Measurements from ENCODE around the gene CITED4. TPM values are rescaled to one million over a fixed set of nuclear protein-coding genes. Genes with fewer than 3 reads are reported as not detected.
A peak's percentile ranks its signal among the peaks of the same experiment; 100 is the strongest.

The CITED4 gene
- total and polyA plus RNA-seq, 2 donors (not counting 3 experiments of a cell fraction or from before 2014, with no cell fraction given): 3.8 to 11.3 TPM

DNA sequence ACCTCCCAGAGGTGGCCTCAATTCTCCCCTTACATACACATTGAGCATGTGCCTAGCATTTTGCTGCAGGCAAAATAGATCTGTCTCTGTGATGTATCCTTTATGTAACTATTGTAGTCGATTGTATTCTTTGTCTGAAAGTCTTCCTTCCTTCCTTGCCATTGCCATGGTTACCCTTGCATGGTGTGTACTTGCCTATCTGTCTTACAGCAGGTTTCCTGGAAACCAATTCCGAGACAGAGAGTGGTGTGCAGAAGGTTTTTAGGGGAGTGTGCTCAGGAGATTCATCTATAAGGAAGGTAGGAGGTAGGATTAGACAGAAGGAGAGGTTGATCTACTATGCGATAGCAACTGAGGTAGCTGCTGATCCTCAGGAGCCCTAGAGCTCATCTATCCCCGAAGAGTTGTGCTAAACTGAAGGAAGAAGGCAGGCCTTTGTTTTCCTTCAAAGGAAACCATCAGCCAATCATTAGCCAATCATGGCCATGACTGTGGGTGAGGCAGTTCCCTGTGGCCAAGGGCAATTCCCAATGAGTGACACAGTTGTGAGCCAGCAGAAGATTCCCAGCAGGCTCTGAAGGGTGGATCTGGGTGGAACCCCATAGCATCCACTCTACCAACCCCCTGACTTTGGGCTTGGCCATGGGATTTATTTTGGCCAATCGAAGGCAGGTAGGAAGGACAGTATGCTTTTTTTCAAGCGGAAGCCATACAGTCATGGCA is 15.0 kb downstream of the CITED4 start:
- no peaks in the 10 kb centered on the region for H3K79me2 ChIP-seq (ENCODE audit: control insufficient read depth, insufficient read depth, low read length)
- H3K9ac ChIP-seq (replicated peaks; ENCODE audit: extremely low read depth, insufficient read depth, low read length): no peak overlapping the region
- H3K9me1 ChIP-seq (replicated peaks; ENCODE audit: control insufficient read depth, extremely low read depth, insufficient read depth, low read length): no peaks in the 10 kb centered on the region
- FAIRE-seq (no peak), DNase-seq (ENCODE audit: low read depth, low spot score) (peak; percentile 28)
- H3K4me2 ChIP-seq (ENCODE audit: insufficient read depth, low read length): no peak overlapping the region
- H4K20me1 ChIP-seq (replicated peaks; ENCODE audit: control insufficient read depth, extremely low read depth, insufficient read depth, low read length): no peaks in the 10 kb centered on the region
- no peak overlapping the region for H3K4me3 ChIP-seq (replicated peaks in 1 of 3; ENCODE audit: insufficient read depth in 1 of 3, low read depth in 1 of 3, low read length in 3 of 3)
- H2AFZ ChIP-seq (ENCODE audit: low read depth, low read length): no peak overlapping the region
- H3K36me3 ChIP-seq (ENCODE audit: control insufficient read depth in 2 of 2, extremely low read depth in 1 of 2, insufficient read depth in 2 of 2, low read length in 2 of 2): no peaks in the 10 kb centered on the region
- peaks cover 2% of the 10 kb centered on the region for H3K9me3 ChIP-seq (replicated peaks; ENCODE audit: control insufficient read depth, insufficient read depth, low read length)
- no TSS peak for BruUV-seq (replicated peaks)
- no peak overlapping the region for H3K27ac ChIP-seq (ENCODE audit: insufficient read depth, low read depth, low read length)
- POLR2A ChIA-PET: no interaction called here
- TF ChIP-seq, protein P1, sequence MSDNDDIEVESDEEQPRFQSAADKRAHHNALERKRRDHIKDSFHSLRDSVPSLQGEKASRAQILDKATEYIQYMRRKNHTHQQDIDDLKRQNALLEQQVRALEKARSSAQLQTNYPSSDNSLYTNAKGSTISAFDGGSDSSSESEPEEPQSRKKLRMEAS (IDR thresholded peaks at IDR 0.05; ENCODE audit: insufficient read depth, insufficient read length): no peak
- no peak for TF ChIP-seq JUN (IDR thresholded peaks at IDR 0.05; ENCODE audit: borderline replicate concordance, insufficient read depth, insufficient read length, low read depth)
- no peak for TF ChIP-seq POLR2AphosphoS5 (IDR thresholded peaks at IDR 0.05; ENCODE audit: insufficient read depth, low read depth, low read length)
- TF ChIP-seq EZH2 (IDR thresholded peaks at IDR 0.05; ENCODE audit: borderline replicate concordance, low read depth, low read length, severe bottlenecking): no peak
- TF ChIP-seq, protein P2, sequence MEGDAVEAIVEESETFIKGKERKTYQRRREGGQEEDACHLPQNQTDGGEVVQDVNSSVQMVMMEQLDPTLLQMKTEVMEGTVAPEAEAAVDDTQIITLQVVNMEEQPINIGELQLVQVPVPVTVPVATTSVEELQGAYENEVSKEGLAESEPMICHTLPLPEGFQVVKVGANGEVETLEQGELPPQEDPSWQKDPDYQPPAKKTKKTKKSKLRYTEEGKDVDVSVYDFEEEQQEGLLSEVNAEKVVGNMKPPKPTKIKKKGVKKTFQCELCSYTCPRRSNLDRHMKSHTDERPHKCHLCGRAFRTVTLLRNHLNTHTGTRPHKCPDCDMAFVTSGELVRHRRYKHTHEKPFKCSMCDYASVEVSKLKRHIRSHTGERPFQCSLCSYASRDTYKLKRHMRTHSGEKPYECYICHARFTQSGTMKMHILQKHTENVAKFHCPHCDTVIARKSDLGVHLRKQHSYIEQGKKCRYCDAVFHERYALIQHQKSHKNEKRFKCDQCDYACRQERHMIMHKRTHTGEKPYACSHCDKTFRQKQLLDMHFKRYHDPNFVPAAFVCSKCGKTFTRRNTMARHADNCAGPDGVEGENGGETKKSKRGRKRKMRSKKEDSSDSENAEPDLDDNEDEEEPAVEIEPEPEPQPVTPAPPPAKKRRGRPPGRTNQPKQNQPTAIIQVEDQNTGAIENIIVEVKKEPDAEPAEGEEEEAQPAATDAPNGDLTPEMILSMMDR (IDR thresholded peaks at IDR 0.05; ENCODE audit: extremely low read depth in 1 of 2, insufficient read depth in 1 of 2, low read depth in 1 of 2, low read length in 2 of 2): no peak
- TF ChIP-seq POLR2A (IDR thresholded peaks at IDR 0.05; ENCODE audit: low read depth, low read length): no peak
- no peak for TF ChIP-seq FOS (IDR thresholded peaks at IDR 0.05; ENCODE audit: borderline replicate concordance, insufficient read depth, low read length)
- TF ChIP-seq GATA2 (IDR thresholded peaks at IDR 0.05; ENCODE audit: insufficient read depth, insufficient read length, low read depth, low read length): no peak
- no peak for TF ChIP-seq MYC (IDR thresholded peaks at IDR 0.05; ENCODE audit: low read depth, low read length)
- intact Hi-C loops (cut with micrococcal nuclease) (loop anchor here (5.0 kb wide), 3 partner anchors 155 to 275 kb away; partner anchors contain the start of genes NFYC and RIMS3), dilution Hi-C loops (cut with MboI; ENCODE audit: extremely low pct_ligation_motif_present, low sequenced_read_pairs) (no loop called here)
- H3K27me3 ChIP-seq (ENCODE audit: control insufficient read depth in 2 of 2, insufficient read depth in 2 of 2, low read length in 2 of 2): peaks cover 26 to 30% of the 10 kb centered on the region in 2 experiments
- CTCF ChIA-PET: interaction anchor here (0.9 to 23.4 kb wide), 5 partner anchors 14 to 216 kb away, joined by 3 to 898 read pairs (median 3); no protein-coding TSS in a partner anchor
- H3K4me1 ChIP-seq (ENCODE audit: control insufficient read depth, extremely low read depth, insufficient read depth, low read length): peaks cover 3% of the 10 kb centered on the region
